ENCODE measurements around the gene KLF5.
"Not testable (repeated sequence)": the region's sequence is repeated elsewhere in the genome, so short reads cannot be mapped to it uniquely, and the experiment has no call there.

Gene KLF5

DNA sequence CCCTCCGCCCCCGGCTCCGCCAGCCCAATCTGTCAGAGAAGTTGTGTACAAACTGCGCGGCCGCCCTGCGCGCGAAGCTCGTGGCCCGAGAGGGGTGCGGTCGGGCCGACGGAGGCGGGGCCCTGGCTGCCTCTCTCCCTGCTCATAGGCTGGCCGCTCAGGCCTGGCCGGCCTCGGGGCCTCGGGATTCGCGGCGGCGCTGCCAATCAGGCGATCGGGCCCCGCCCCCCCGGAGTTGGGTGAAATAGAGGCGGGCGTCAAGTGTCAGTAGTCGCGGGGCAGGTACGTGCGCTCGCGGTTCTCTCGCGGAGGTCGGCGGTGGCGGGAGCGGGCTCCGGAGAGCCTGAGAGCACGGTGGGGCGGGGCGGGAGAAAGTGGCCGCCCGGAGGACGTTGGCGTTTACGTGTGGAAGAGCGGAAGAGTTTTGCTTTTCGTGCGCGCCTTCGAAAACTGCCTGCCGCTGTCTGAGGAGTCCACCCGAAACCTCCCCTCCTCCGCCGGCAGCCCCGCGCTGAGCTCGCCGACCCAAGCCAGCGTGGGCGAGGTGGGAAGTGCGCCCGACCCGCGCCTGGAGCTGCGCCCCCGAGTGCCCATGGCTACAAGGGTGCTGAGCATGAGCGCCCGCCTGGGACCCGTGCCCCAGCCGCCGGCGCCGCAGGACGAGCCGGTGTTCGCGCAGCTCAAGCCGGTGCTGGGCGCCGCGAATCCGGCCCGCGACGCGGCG is at the start of gene KLF5:
KLF5 (plus strand) TSS at position 270 of the 724 bp plus-strand sequence; CDS start at position 593, 323 bp downstream.
- no peak for FAIRE-seq

DNA sequence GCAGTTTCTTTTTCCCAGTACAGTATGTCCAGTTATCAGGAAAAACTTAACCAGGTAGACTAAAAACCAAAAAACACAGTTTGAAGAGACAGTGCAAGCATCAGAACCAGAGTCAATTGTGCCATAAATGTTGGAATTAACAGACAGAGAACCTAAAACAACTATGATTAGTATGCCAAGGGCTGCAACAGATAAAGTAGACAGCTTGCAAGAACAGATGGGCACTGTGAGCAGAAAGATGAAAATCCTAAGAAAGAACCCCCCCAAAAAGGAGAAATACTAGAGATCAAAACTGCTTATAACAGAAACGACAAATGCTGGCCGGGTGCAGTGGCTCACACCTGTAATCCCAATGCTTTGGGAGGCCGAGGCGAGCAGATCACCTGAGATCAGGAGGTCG is 47.1 kb upstream of the KLF5 start:
- FAIRE-seq = no peak

DNA sequence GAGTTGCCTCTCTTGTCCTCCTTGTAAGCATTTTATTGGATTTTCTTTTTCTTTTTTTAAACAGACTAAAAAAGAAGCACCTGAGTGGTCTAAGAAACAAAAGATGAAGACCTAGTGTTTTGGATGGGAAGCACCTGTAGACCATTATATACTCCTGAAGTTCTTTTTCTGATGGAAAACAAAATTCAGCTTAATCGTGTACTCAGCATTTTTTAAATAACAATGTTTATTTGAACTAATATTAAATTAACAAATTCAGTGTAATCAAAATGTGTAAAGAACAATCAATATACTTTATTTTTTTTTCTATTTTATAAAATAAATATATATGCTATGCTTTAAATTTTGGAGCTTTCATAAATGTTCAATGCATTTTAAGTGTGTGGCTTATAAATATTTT is 43.0 kb upstream of the KLF5 start:
- FAIRE-seq = peak; percentile 54

DNA sequence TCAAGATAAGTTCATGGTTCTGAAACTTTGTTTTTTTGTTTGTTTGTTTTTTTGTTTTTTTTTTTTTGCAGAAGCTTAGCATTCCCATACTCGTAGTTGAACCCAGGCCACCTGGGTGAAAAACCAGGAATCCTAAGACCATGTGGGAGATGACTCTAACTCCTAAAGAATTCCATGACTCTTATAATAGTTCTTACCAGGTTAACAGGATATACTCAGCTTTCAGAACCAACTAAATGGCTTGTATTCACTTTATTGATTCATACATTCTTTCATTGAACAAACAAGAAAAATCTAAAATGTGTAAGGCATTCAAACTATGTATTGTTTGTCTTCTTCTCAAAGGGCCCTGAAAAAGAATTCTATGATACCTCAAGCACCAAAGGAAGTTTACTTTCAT is 40.5 kb upstream of the KLF5 start:
- no peak for FAIRE-seq

DNA sequence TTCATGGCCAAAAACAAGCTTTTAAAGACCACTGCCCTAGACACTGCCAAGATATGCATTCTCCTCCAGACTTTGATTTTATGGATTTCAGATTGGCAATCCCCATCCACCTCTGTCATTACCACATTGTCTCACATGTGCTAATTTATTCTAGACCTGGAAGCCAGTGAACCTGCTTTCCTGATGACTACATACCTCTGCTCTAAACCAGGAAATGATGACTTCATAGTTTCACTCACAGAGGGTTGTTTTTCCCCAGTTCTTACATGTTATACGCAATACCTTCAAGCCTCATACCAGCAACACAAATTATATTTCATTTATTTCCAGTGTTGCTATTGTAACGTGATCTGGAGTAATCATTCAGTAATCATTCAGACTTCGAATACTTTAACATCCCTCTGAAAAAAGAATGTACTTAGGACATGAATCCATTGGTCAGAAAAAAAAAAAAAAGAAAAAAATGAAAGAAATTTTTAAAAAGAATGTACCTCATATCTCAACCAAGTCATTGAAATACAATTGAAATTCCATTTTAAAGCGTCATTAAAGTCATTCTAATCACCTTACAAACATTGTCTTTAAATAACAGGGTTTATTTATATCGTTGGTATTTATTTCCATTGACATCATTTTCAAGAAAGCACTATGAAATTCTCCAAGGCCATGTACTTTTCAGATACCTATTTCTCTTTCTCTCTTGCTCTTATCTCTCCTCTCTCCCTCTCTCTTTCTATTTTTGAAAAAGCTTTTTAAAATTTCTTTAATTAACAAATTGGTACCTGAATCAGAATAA is 33.4 kb upstream of the KLF5 start:
- FAIRE-seq = no peak

DNA sequence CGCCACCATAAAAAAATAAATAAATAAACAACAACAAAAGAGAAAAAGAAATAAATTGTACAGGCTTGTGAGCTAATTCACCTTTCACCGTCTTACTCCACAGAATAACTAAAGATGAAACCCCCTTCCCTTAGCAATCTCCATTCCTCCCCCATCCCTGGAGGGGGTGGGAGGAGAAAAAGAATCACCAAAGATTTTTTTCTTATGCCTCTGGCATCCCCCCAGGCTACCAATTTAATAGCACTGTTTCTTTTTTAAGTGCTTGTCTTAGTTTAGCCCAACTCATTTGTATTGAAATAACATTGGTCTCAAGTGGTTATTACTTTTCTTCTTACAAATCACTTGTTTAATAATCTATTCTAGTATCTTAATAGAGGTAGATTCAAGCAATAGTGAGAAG is 23.9 kb upstream of the KLF5 start:
- FAIRE-seq = no peak

DNA sequence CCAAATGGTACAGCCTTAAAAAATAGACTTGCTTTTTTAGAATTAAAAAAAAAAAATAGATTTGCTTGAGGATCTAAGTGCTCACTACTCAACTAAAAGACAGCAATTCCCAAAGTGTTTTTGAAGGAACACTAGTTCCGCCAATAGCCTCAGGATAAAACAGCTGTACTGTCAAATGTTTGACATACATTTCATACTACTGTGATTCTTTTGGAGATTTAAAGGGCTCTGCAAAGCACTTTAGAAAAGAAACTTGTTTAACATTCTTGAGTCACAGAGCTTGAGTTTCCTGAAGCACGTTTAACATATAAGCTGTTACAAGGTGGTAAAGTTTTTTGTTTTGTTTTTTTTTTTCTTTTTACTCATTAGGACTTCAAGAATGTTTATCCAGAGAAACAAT is 23.1 kb upstream of the KLF5 start:
- no peak for FAIRE-seq

DNA sequence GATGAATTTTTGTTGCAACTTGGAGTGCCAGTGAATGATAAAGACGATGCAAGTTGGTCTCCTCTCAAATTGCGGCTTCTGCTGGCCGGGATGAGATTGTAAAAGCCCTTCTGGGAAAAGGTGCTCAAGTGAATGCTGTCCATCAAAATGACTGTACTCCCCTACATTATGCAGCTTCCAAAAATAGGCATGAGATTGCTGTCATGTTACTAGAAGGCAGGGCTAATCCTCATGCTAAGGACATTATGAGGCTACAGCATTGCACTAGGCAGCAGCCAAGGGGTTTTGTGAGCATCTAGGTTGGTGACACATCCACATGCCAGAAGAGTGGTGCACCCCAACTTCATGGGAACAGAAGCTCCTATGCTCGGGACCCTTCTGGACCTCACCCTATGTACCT is 22.2 kb upstream of the KLF5 start:
- no peak for FAIRE-seq

DNA sequence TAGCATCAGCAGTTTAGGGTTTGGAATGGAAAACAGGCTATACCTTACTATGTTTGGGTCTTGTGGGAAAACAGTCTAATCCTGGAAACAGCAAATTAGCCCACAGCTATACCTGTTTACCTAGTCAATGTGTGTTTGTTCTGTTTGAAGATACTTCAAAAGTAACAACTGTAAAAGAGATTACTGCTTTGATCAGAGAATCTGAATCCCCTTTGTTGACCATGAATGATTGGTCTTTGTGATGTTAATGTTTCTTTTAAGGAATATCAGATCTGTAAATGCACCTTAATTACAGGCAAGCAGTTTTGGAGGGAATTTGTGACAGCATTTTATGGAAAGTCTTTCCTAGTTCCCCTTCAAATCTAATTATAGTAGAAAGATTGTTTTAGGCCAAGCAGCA is 20.7 kb upstream of the KLF5 start:
- FAIRE-seq = no peak

DNA sequence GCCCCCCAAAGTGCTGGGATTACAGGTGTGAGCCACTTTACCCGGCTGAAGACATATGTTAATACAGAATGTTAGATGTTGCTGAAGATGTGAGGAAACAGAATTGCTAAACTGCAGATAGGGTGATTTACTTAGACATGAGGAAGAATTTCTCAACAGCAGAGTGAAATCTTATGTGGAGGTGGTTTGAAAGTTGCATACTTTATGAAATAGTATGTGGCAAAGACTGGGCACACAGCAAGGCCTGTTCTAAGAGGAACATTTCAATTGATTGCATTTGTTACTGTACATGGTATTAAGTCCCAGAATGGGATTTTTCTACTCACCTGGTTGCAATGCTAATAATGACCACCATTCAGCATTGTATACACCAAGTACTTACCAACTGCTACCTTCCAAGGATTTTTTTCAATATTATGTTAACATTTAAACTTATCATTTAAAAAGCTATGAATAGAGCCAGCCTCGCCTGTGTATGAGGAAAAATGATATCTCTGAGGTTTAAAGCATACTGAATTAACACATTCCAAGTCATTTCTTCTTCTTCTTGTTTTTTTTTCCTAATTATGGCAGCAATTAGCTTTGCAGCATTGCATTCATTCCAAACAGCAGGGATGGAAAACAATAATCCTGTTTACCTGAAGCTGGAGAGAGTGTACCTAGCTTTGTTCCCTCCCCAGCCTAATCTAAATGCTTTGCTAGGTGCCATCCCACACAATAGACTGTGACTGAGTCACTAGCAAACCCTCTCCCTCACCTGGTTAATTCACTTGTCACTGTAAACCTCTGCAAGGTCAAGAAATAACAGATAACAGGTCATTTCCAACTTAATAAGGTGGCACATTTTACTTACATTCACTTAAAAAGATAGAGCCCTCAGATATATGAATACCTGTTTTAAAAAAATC is 19.4 kb upstream of the KLF5 start:
- no peak for FAIRE-seq

DNA sequence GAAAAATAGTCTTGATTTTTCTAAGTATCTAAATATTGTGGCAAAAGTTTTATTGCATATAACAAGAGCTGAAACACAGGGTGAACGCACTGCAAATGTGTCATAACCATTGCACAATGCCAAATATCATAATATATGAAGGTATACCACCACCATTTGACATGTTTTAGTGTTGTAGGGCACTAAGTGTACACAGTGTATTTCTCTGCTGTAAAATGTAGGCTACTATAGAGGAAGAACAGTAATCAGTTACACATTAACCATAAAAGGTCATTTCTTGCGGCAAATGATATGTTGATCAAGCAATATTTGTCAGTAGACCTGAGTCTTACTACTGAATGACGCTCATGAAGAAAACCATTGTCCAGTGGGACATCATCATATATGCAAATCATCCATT is 18.3 kb upstream of the KLF5 start:
- no peak for FAIRE-seq

DNA sequence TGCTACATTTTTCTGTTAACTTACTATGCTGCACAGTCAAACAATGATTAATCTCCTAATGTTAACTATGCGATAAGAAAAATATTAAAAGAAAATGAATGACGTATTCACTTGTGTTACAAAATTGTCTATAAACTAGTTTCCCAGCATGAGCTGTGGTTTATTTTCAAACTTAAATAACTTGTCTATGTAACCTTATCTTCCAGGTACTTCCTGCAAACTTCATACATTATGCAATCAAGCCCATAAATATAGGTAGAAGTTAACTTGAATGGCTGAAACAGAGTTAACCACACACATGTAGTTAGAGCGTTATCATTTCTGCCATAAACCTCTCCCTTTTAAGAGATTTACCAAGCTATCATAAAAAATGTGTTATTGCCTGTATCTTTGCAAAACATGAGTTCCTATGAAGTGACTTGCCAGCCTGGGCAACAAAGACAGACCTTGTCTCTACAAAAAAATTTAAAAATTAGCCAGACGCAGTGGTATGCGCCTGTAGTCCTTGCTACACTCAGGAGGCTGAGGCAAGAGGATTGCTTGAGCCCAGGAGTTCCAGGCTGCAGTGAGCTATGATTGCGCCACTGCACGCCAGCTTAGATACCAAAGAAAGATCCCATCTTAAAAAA is 17.7 kb upstream of the KLF5 start:
- no peak for FAIRE-seq

DNA sequence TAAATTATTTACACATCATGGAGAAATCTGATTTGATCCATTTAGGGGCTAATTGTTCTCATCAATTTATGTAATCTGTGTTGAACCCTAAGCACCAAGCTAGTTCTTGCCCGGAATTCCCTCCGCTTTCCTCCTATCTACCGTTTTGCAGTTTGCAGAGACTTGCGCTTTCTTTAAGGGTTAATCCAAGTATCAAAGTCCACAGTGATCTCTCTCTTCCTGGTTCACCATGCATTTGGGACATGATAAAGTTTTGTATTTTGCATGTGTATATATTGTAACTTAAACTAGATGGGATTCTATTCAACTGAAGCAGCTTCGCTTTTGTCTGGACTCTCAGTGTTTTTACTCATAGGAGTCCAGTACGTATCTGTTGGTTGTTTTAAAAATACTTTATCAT is 13.8 kb upstream of the KLF5 start:
- no peak for FAIRE-seq

DNA sequence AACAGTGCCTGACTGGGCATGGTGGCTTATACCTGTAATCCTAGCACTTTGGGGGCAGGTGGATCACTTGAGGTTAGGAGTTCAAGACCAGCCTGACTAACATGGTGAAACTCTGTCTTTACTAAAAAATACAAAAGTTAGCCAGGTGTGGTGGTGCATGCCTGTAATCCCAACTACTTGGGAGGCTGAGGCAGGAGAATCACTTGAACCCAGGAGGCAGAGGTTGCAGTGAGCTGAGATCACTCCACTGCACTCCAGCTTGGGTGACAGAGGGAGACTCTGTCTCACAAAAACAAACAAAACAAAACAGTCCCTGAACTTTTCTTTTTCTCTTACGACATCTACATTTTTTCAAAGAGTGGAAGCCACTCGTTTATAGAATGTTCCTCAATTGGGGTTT is 10.2 kb upstream of the KLF5 start:
- FAIRE-seq = not testable (repeated sequence)

DNA sequence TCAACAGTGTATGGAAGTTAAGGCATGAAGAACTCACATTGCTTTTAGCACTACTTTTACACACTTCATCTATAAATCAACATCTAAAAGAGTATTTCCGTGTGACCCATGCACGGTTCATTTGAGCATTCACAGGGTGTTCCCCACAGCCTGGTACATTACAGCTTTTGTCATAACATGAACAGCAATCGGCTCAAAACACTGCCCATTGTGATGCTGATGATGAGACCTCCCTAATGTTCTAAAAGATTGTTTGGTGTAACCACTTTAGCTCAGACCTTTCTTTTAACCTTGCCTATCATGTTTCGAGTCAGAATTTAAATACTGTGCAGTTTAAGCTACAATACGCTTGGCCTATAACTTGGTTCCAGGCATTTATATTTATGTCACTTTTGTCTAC is 4.1 kb upstream of the KLF5 start:
- FAIRE-seq = no peak

DNA sequence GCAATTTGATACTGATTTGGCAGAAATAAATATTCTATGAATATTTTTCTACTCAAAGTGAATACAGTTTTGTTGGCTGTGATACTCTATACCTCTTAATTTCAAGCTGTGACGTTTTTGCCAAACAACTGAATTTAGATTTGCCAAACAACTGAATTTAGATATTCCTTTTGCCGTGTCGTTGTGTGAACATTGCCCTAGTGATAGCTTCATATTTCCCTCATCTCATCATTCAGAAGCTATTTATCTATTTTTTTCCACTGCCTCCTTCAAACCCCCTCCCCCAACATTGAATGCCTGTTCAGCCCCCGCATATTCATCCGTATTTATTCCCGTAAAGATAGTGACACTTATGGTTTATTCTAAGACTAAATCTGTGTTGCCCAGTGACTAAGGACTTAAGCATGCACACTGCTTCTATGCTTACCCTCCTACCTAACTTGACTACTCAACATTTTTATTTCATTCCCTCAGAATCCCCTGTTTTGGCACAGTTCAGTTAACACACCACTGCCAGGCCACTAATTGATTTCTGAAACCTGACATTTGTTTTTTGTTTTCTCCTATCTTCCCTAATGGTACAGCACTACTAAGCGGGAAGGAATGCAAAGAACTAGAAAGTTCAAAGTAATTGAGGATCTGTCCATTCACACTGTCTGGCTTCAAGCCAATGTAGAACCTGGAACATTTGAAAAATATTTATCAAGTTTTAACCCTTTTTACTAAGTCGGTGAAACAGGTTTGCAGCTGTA is 2.8 kb upstream of the KLF5 start:
- FAIRE-seq = no peak

DNA sequence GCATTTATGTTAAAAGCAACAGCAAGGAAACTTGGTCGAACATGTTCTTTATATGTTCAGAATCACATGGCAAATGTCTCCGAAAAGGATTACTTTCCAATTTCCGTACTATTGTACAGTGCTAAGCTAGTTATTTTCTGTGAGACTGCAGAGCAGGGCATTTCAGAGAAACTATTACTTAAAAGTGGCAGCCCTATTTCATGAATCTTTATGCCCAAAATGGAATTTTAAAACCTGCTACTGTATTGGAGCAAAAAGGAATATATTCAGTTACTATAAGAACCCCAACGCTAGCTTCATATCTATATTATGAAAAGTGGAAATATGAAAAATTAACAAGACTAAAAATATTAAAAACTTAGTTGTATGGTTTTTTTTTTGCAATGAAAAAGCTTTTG is 2.2 kb upstream of the KLF5 start:
- FAIRE-seq = no peak

DNA sequence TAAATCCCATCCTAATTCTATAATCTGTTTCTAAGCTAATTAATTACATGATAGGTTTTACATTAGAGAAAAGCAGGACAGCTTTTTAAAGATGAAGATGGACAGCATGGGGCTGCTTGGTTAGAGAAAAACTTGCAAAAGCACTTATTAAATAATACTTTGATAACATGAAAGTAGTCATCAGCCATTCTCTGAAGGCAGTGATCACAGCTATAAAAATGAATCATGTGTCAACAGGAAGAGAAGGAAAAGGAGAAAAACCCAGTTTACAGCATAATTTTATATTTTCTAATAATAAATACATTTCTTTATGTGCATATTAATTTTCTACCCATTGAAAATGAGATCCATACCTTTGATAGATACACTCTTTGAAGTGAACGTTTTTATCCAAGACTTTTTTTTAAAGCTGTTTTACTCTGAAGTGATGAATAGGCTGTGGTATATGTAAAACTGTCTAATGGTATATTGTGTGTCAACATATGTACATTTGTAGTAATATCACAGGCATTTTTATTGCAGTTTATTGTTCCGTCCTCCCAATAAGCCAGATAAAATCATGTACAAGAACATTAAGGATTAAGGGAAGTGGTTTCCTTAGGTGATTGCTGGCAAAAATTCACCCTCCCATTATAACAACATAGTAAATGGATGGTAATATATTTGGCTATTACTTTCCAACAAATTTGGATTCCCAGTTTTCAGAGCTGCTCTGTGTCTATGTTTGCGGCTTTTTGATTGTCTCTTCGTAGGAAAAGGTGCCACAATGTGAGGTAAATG is 1.3 kb upstream of the KLF5 start:
- FAIRE-seq = peak; percentile 41

DNA sequence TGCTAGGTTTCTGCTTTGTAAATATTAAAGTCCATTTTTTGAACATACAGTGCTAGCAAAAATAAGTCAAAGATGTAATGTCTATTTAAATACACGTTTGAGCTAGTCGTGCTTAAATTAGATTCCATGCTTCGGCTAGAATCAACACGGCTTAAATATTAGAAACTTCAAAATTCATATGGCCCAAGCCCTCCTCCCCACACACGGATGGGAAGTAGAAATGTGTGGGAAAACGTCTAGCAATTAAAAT is 816 bp upstream of the KLF5 start:
- no peak for FAIRE-seq

DNA sequence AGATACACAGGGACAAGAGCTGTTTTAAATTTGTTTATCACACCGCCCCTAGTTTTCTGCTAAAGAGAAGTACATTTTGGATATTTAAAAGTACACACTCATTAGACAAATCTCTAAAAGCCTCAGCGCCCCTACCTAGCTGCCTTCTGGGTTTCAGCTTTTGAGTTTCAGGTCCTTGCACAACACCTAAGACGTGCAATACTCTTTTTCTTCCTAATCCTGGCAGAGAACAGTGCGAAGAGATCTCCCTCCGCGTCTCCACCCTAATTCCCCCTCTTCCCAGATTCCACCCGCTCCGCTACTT is 421 bp upstream of the KLF5 start:
- no peak for FAIRE-seq

DNA sequence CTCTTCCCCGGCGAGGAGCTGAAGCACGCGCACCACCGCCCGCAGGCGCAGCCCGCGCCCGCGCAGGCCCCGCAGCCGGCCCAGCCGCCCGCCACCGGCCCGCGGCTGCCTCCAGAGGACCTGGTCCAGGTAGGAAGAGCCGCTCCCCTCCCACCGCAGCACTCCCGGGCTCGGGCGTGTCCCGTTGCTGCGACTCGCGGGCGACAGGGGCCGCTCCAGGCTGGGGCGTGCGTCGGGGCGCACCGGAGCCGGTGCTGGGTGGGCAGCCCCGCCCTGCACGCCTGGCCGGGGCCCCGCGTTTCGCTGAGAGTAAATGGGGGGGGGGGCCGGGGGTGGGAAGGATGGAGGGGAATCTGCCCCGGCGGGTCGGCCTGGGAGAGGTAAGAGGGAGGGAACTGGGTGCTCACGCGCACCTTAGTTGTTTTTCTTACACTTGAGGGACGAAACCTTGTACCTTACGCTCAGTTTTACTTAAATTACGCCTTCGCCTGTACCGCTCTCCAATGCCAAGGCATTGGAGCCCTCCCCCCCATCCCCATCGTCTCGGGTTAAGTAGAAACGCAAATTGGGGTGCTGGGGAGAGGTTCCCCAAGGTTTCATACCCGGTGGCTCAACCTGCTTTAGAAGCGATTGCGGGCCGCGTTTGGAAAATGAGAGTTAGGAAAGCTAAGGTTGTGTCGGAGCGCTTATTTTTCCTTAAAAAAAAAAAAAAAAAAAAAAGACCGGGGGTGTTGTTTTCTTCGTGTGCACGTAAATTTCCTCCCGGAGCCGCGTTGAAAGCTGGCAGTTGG is 850 bp downstream of the KLF5 start:
- no peak for FAIRE-seq

Measured in endometrium (tissue), 2 donors.